HL-60 (cell line): ENCODE measurements around the gene TPBGL.

ENCODE experiments used
- CTCF ChIP-seq: IDR thresholded peaks from one replicate; pipeline ENCODE4 v1.5.1; 2011; ENCODE audit warnings: low read length, control low read depth, inconsistent platforms; ENCODE audit not compliant: insufficient read depth
- GABPA ChIP-seq: IDR thresholded peaks from 2 replicates; pipeline ENCODE4 v1.6.1; 2012; ENCODE audit warnings: low read depth

- TF ChIP-seq CTCF (no peak), GABPA (no peak)
Observed at GRCh38 chr11:75242722-75243600, 2.4 kb downstream of the TPBGL start.
